ENCODE results near the gene GOPC.
"Not testable (repeated sequence)": the region's sequence is repeated elsewhere in the genome, so short reads cannot be mapped to it uniquely, and the experiment has no call there.

GOPC gene

GRCh38 chr6:117547688-117548621 is 54.4 kb downstream of the GOPC start:
- no peak for DNase-seq

GRCh38 chr6:117546674-117547073 is 55.6 kb downstream of the GOPC start:
- no peak for DNase-seq

- no peak for DNase-seq
Measured at GRCh38 chr6:117545161-117545595, 57.1 kb downstream of the GOPC start.

- no peak for DNase-seq
Measured at GRCh38 chr6:117544716-117545115, 57.6 kb downstream of the GOPC start.

GRCh38 chr6:117542493-117542892 is 59.8 kb downstream of the GOPC start:
- no peak for DNase-seq

GRCh38 chr6:117540670-117541069 is 61.6 kb downstream of the GOPC start:
- DNase-seq: peak; percentile 25

GRCh38 chr6:117538615-117539014 is 63.7 kb downstream of the GOPC start:
- no peak for DNase-seq

GRCh38 chr6:117536317-117536716 is 66.0 kb downstream of the GOPC start:
- DNase-seq: no peak

- no peak for DNase-seq
Measured at GRCh38 chr6:117534974-117535373, 67.3 kb downstream of the GOPC start.

GRCh38 chr6:117533775-117534174 is 68.5 kb downstream of the GOPC start:
- no peak for DNase-seq

GRCh38 chr6:117531809-117532725 is 70.2 kb downstream of the GOPC start:
- no peak for DNase-seq

GRCh38 chr6:117531346-117531745 is 71.0 kb downstream of the GOPC start:
- no peak for DNase-seq

- no peak for DNase-seq
Measured at GRCh38 chr6:117530467-117531242, 71.7 kb downstream of the GOPC start.

GRCh38 chr6:117525607-117526006 is 76.7 kb downstream of the GOPC start:
- no peak for DNase-seq

- DNase-seq: no peak
Measured at GRCh38 chr6:117521791-117522502, 80.4 kb downstream of the GOPC start.

- no peak for DNase-seq
Measured at GRCh38 chr6:117520603-117521395, 81.5 kb downstream of the GOPC start.

- DNase-seq: no peak
Measured at GRCh38 chr6:117518870-117519269, 83.4 kb downstream of the GOPC start.

- DNase-seq: not testable (repeated sequence)
Measured at GRCh38 chr6:117517995-117518394, 84.3 kb downstream of the GOPC start.

GRCh38 chr6:117515326-117515725 is 87.0 kb downstream of the GOPC start:
- no peak for DNase-seq

GRCh38 chr6:117514655-117515054 is 87.7 kb downstream of the GOPC start:
- no peak for DNase-seq

GRCh38 chr6:117513778-117514365 is 88.4 kb downstream of the GOPC start:
- no peak for DNase-seq
